Activated gamma-delta T cell treated with Interleukin-2 at 50 U/mL for 16 hours (primary cell): Measurements from ENCODE around the gene TARBP1.
"Not testable (repeated sequence)": the region's sequence is repeated elsewhere in the genome, so short reads cannot be mapped to it uniquely, and the experiment has no call there.

Source experiments
- DNase-seq: peaks from one replicate; pipeline ENCODE4 v3.0.0-alpha.2; 2020

TARBP1 gene, protein sequence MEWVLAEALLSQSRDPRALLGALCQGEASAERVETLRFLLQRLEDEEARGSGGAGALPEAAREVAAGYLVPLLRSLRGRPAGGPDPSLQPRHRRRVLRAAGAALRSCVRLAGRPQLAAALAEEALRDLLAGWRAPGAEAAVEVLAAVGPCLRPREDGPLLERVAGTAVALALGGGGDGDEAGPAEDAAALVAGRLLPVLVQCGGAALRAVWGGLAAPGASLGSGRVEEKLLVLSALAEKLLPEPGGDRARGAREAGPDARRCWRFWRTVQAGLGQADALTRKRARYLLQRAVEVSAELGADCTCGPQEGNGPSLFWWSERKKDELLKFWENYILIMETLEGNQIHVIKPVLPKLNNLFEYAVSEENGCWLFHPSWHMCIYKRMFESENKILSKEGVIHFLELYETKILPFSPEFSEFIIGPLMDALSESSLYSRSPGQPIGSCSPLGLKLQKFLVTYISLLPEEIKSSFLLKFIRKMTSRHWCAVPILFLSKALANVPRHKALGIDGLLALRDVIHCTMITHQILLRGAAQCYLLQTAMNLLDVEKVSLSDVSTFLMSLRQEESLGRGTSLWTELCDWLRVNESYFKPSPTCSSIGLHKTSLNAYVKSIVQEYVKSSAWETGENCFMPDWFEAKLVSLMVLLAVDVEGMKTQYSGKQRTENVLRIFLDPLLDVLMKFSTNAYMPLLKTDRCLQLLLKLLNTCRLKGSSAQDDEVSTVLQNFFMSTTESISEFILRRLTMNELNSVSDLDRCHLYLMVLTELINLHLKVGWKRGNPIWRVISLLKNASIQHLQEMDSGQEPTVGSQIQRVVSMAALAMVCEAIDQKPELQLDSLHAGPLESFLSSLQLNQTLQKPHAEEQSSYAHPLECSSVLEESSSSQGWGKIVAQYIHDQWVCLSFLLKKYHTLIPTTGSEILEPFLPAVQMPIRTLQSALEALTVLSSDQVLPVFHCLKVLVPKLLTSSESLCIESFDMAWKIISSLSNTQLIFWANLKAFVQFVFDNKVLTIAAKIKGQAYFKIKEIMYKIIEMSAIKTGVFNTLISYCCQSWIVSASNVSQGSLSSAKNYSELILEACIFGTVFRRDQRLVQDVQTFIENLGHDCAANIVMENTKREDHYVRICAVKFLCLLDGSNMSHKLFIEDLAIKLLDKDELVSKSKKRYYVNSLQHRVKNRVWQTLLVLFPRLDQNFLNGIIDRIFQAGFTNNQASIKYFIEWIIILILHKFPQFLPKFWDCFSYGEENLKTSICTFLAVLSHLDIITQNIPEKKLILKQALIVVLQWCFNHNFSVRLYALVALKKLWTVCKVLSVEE (N-terminal part only)

DNA sequence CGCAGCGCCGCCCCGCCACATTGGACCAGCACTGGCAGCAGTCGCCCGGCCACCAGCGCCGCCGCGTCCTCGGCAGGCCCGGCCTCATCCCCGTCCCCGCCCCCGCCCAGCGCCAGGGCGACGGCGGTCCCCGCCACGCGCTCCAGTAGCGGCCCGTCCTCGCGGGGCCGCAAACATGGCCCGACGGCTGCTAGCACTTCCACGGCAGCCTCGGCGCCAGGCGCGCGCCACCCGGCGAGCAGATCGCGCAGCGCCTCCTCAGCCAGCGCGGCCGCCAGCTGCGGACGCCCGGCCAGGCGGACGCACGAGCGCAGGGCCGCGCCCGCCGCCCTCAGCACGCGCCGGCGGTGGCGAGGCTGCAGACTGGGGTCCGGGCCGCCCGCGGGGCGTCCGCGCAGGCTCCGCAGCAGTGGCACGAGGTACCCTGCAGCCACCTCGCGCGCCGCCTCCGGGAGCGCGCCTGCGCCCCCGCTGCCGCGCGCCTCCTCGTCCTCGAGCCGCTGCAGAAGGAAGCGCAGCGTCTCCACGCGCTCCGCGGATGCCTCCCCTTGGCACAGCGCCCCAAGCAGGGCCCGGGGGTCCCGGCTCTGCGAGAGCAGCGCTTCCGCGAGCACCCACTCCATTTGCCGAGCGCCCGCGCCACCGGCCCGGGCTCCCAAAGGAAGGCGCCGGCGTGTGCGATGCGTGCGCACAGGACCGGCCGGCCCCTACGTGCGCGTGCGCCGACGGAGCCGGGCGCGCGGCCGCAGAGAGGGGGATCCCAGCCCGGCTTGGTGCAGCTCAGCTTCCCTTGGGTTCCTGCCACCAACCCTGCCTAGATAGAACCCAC, at the start of gene TARBP1:
Gene TARBP1, minus strand, starts transcription at position 699 of the 829 bp plus-strand sequence. Its CDS starts 76 bp downstream, at position 623.
- DNase-seq: peak; percentile 63

DNA sequence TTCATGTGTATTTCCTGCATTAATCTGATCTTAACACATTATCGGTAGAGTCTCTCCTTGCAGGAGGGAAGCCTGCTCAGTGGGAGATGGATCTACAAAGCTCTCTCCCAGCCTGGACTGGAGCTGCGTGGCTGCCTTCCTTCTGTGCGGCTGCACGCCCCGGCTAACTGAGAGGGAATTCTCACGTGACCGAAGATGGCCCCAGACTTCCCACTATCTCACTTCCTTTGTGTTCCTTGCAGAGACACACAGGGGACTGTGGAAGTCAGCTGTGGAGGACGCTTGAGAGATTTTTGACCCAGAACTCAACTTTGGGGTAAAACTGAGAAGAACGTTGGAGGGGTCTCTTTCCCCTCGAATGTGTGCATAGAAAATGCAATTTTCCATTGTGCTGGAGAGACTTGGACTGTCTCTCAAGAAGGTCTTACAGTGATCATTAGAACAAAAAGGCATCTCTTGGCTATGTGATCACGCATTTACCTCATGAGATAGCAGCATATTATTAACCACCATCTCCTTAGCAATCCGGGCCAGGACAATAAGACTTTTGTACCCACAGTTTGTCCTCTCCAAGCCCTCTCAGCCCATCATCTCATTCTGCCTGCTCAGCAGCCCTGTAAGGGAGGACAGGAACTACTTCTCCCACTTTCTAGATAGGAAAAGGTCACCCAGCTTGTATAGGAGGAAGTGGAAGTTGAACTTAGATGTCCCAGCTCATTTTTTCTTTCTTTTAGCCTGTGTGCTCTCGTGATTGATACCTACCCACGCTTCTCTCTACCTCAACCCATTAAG, 49.3 kb upstream of the TARBP1 start:
- no peak for DNase-seq

DNA sequence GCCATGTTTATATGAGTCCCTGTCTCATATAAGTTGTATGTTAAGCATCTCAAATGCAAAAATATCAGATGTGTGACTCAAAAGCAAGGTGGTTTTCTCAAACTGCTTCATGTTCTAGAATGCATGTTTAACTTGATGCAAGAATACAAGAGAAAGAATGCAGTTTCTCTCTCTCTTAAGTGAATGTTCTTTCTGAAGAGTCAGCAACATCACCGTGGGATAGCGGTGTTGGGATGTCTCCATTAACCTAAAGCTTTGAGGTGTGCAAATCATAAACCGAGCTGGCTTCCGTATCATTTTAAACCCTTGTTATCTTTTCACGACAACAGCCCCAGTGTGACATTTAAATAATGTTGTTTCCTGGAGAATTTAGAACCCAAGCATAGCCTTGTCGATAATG, 48.4 kb upstream of the TARBP1 start:
- no peak for DNase-seq

DNA sequence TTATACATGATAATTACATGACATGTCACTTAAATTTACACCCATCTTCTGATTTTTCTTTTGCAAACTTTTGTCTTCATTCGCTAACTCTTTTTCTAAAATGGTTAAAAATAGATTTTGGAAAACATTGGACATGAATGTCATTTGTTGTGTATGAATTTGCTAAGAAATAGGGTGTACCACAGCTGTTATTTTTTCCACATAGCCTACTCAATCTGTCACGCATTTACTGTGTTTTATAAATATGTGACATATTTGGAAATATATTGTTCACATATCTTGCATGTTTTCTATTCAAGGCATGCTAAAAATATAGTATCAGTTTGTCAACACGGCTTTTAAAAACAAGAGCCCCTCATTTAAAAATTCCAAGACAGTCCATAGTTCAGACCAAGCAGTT, 47.9 kb upstream of the TARBP1 start:
- no peak for DNase-seq

DNA sequence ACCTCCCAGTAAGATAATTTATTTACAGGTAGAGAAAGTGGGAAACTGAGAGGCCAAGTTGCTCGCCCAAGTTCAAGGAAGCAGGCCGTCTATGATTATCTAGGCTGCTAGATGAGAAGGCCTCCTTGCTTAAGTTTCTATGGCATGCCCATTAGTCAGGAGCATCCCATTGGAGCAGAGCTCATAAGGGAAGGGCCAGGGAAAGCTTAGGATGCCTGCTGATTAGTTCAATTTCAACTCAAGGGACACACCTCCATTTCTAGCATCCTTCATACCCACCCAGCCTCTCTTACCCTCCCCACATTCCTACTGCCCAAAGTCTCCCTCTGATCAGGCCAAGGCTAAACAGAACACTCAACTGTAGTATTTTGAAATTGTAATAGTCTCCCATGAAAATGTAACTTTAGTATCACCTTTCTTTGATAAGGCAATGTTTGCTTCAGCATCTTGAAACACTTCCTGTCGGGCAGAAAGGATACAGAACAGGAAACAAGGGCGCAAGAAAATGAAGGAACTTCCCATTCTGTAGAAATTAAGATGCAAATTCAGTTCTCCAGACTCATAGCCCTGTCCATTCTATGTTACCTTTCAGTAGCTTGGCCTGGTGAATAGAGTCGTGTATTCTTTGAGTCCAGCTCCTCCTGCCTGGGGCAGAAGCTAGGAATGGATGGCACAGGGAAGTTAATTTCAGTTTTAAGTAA, 46.3 kb upstream of the TARBP1 start:
- no peak for DNase-seq

DNA sequence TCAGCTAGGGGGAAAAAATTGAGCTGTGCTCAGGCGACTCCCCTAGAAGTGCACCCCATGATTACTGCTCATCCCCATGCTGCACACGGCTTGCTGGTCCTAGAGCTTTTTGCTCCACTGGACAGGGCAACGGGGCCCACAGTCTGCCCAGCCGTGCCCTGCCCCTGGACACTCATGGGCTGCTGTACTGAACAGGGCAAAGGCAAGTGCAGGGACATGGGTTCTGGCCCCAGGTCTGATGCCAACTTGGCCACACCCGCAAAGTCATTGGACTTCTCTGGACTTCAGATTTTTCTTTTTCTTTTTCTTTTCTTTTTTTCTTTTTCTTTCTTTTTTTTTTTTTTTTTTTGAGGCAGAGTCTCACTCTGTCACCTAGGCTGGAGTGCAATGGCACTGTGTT, 42.9 kb upstream of the TARBP1 start:
- DNase-seq: no peak

DNA sequence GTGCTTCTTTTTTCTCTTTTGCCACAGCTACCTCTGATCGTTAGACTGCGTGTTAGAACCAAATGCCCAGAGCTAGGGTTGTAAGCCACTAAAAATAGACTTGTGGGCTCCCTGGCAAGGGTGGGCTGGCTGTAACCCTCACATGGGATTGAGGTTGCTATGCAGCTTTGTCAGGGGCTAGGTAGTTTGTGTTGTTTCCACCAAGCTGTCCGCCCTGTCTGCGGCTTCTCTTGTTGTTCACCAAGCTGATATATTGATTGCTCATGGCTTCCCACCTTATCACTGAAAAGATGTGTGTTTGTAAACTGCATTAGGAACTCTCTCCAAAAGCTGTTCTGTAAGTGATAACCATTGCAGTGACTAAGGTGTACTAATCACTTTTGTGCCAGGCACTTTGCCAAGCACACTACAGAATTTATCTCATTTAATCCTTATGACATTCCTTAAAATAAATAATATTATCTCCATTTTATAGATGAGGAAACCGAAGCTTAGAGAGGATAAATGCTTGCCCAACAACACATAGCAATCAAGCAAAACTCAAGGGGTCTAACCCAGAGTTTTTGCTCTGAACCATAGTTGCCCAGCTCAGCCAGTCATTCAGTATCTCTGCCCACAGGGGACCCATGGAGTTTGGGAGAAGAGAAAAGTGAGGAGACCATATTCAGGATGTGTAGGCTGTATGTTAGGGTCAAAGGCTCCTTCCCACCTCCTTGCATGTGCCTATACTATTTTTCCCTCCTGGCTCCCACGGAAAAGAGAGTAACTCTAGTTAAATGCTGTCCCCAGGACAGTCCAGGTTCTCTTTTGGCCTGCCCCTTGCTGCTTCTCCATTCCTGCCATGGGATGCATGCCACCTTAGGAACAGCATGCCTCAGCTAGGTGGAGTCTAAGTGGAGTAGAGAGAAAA, 42.2 kb upstream of the TARBP1 start:
- DNase-seq: no peak

DNA sequence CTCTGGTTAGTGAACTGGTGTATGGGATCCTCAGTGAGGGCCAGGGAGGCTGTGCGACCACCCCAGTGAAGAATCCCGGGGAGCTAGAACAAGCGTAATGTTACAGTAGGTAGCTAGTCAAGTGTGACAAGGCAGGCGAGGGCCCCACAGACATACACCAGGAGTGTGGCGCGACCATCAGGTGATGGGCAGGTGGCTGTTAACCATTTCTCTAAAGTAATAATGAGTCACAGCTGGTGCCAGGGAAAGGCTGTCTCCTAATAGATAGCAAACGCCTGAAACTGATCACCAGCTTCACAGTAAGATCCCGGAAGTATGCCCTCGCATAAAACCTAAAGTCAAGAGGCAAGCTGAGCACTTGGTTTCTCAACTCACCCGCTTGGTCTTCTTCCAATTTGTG, 40.5 kb upstream of the TARBP1 start:
- no peak for DNase-seq

DNA sequence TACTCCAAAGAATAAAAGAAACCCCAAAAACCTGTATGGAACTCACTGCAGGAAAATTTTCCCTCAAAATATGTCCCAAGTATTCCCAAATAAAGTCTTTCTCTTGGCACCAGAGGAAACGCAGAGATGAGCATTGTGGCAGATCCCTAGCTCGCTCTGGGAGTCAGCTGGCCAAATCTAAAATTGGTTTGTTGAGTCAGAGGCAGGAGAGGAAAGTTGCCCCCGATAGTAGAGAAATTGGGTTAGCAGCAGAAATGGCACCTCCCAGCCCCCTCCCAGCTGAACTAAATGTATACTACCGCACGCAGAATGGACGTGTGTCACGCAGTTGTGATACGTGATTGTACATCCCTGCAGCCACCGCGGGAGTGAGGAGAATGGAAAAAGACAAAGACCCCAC, 39.9 kb upstream of the TARBP1 start:
- no peak for DNase-seq

DNA sequence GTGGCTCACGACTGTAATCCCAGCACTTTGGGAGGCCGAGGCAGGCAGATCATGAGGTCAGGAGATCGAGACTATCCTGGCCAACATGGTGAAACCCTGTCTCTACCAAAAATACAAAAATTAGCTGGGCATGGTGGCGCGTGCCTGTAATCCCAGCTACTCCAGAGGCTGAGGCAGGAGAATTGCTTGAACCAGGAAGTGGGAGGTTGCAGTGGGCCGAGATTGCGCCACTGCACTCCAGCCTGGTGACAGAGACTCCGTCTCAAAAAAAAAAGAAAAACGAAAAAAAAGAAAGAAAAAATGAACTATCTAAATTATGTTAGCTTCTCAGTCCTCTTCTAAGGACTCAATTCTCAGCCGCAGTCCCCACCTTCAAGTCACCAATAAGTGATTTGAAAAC, 39.1 kb upstream of the TARBP1 start:
- not testable (repeated sequence) for DNase-seq

DNA sequence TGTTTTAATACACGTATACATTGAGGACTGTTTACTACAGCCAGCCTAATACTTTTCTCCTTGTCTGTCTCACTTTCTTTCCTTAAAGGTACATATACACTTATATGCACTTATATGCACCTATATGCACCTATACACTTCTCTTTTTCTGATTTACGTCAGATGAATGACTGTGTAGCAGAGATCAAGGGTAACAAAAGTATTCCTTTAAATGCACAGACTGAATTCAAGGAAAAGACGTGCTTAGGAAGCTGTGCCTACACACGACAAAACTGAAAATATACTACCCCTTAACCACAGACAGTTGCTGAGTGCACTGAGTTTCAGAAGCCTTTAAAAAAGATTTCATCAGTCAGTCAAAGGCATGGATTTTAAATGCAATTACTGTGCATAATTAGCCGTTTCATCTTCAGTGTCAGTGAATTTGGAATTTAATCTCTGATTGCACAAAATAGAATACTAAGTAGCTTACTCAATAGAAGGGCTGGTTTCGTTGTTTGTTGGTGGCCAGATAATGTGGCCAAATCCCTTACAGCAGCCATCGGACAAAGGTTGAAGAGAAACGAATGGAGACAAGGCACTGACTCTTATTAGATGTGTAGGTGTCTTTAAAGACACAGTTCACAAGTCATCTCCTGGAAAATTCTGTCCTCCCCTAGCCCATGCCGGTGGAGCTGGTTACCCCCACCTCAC, 38.3 kb upstream of the TARBP1 start:
- no peak for DNase-seq

DNA sequence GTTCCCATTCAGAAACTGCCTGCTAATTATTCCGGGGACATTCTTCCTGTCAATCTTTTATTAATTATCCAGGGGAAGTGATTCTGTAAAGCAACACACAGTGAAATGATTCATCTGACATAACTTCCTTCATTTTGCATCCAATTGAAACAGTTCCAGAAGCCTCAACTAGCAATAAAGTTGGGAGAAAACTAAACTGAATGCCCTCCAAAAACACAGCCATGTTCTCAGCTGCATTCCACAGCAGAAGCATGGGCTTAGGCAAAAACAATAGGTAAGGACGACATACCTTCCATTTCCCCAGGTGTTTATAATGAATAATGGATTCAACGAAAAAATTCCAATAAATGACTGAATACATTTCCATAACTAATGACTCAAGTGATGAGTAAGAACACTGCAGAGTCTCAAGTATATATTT, 36.9 kb upstream of the TARBP1 start:
- no peak for DNase-seq

DNA sequence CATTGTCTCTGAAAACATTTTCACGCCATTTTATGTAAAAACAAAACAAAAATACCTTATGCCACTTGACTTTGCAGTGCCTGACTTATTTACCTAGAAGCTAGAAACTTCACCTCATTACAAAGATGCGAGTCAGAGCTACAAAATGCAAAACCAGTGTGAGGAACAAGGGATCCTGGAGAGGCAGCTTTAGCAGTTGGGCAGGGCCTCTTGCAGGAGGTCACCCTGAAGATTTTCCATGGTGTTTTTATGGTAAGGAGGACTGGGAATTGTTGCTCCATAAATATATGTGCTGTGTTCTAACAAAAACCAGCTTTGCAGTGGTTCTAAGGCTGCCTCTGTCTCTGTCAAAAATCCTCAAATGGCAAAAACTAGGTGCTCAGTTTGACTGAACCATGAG, 36.4 kb upstream of the TARBP1 start:
- DNase-seq: no peak

DNA sequence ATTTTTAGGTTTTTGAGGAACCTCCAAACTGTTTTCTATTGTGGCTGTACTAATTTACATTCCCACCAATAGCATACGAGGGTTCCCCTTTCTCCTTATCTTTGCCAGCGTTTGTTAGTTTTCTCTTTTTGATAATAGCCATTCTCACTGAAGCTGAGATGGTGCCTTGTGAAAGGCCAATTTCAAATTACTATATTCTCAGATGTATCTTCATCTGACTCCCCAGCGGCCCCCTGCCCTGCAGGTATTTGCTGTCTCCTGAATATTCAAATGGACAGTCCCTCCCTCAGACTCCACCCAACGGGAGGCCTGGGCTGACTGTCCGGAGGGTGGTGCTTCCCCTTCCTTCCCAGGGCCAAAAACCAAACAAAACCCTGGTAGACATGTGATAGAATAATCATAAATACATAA, 33.5 kb upstream of the TARBP1 start:
- DNase-seq: no peak

DNA sequence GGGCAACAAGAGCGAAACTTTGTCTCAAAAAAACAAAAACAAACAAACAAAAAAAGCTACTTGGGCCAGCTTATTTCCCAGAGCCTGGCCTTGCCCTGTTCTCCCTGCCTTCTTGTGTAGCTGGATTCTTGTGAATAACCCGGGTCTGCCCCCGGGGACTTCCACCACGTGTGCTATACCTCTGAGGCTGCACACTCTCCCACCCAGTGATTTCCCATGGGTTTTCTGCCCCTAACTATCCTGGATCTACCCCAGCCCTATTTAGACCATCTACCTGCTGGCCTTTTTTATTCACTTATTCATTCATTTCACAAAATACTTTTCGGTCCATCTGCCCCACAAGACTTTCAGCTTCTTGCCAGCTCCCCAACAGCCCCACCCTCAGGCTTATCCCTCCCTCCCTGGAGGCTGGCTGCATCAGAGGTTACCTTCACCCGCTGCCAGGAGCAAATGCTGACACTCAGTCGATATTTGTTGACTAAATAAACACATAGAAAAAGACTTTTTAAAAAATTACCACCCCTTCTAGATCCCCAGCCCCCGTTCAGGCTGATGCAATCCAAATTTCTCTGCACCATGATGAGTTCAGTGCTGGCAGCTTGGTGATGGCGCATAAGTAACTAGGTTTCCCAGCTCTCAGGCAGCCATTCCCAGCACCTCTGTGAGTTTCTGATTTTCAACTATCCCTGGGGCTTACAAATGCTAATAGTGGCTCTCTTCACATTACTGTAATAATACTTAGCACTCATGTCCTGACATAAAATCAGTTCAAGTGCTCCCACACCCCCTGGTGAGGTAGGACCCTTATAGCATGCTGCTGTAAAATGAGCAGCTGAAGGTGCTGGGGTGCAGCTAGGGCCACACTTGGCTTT, 30.7 kb upstream of the TARBP1 start:
- DNase-seq: no peak

DNA sequence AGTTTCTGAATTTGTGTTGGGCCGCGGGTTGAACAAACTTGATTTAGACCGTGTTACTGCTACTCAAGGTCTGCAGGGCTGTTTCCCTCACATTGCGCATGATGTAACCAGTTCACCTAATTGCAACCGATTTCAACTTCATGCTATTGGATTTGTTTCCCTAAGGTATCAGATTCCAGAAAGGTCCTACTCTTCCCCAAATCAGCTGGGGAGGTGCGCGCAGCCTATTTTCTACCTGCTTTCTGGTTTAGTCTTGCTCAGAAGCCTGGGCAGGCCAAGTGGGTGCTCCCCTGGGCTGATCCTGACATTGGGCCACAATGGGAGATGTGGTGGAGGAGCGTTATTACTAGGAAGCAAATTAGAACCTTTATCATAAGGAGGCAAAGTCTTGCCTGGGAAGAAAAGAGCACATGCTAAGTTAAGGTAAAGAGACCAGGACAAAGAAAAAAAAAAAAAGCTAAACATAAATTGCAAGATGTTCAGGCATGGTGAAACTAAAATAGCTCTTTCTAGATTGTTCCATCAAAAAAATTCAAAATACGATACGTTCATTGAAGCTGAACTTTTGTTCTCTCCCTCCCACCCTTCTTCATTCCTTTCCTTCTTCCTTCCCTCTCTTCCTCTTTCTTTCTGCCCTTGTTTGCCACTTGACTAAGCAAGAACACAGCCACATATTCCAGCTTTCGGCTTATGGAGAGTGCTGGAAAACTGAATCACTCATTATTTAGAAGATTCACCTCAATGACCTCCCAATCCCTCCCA, 28.8 kb upstream of the TARBP1 start:
- DNase-seq: no peak

DNA sequence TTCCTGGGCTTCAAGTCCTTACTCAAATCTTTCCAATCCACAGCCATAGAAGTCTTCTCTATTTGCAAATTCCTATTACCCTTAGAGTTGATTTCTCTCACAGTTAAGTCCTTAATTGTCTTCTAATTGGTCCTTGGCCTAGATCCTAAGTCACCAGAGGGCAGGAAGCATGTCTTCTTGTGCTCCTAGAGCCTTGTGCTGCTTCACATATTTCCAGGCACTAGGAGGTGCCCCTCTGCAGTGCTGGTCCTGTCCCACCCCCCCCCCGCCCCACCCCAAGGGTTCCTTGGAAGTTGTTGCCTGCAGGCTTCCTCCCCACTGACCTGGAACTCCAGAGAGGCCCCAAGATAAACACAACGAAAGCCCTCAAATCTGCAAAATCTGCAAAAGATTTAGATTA, 28.1 kb upstream of the TARBP1 start:
- DNase-seq: no peak
